ENCODE results near the gene JAZF1. TPM values are rescaled to one million over a fixed set of nuclear protein-coding genes. Genes with fewer than 3 reads are reported as not detected.

JAZF1 gene
- total and polyA plus RNA-seq, 2 of the 4 experiments (the other 2 are of a cell fraction), result 8.4 to 10.5 TPM

DNA sequence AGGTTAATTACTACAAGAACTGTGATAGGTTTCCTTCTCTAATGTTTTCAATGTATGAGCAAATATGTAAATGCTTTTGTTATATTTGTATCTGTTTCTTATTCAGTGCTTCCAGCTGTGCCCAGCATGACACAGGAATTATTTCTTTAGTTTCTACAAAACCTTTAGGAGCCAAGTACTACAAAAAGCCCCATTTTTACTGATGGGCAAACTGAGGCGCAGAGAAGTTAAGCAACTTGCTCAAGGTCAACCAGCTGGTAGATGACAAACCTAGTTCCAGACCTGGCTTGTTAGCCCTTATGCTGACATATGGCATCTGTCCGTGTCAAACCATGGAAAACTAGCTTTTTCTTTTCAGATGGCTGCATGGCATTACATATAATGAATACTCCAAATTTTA, 134.6 kb downstream of the JAZF1 start:
- BruUV-seq (replicated peaks), result no TSS peak
- no peak overlapping the region for H2BK20ac ChIP-seq (ENCODE audit: low read depth, low read length)
- no peak for DNase-seq
- H3K36me3 ChIP-seq (ENCODE audit: control insufficient read depth, insufficient read depth, low read length), result no peaks in the 10 kb centered on the region
- no peak overlapping the region for H3K4me3 ChIP-seq (ENCODE audit: insufficient read depth, low read depth, low read length)
- intact Hi-C loops (cut with micrococcal nuclease) (no loop called here), in situ Hi-C loops (cut with MboI; ENCODE audit: low sequenced_read_pairs) (no loop called here), dilution Hi-C loops (cut with HindIII; ENCODE audit: low sequenced_read_pairs, unreplicated experiment) (no loop called here)
- H3K4ac ChIP-seq (ENCODE audit: low read depth, low read length), result no peak overlapping the region
- no peak overlapping the region for H3K18ac ChIP-seq (ENCODE audit: low read depth, low read length)
- H4K91ac ChIP-seq (ENCODE audit: insufficient read depth, low read depth, low read length), result no peak overlapping the region
- H2BK120ac ChIP-seq (ENCODE audit: low read depth, low read length), result no peak overlapping the region
- H2AFZ ChIP-seq (replicated peaks; ENCODE audit: low read length, poor library complexity), result no peak overlapping the region
- no peaks in the 10 kb centered on the region for H3K9me3 ChIP-seq (ENCODE audit: control insufficient read depth, insufficient read depth, low read length)
- no peak overlapping the region for H3K56ac ChIP-seq (ENCODE audit: extremely low read depth, insufficient read depth, low read length)
- WGBS, 2 experiments (ENCODE audit: extremely low coverage in 2 of 2, insufficient read length in 1 of 2), result 100% methylated on average over 1 of the region's 2 CpGs; no CpG with 5 or more reads in 1 of the 2 experiments
- H4K8ac ChIP-seq (ENCODE audit: low read depth in 2 of 2, low read length in 2 of 2), result no peak overlapping the region
- 0 out of 2 replicates have a peak, but pooled peaks cover 4% of the 10 kb centered on the region for H4K20me1 ChIP-seq (ENCODE audit: insufficient read depth, low read length)
- no peak overlapping the region for H2BK15ac ChIP-seq (ENCODE audit: low read depth, low read length)
- H2AK5ac ChIP-seq (ENCODE audit: low read depth, low read length), result no peak overlapping the region
- no peak overlapping the region for H3K4me2 ChIP-seq (ENCODE audit: low read depth, low read length)
- no peak overlapping the region for H3K14ac ChIP-seq (replicated peaks; ENCODE audit: low read depth, low read length)
- H4K5ac ChIP-seq (ENCODE audit: low read depth, low read length), result no peak overlapping the region
- no peak overlapping the region for H3K9ac ChIP-seq (ENCODE audit: low read depth, low read length)
- no peak overlapping the region for H2AK9ac ChIP-seq (replicated peaks; ENCODE audit: low read depth, low read length, poor library complexity)
- TF ChIP-seq, protein P1, sequence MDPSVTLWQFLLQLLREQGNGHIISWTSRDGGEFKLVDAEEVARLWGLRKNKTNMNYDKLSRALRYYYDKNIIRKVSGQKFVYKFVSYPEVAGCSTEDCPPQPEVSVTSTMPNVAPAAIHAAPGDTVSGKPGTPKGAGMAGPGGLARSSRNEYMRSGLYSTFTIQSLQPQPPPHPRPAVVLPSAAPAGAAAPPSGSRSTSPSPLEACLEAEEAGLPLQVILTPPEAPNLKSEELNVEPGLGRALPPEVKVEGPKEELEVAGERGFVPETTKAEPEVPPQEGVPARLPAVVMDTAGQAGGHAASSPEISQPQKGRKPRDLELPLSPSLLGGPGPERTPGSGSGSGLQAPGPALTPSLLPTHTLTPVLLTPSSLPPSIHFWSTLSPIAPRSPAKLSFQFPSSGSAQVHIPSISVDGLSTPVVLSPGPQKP (IDR thresholded peaks at IDR 0.05; ENCODE audit: borderline replicate concordance, low read depth, low read length), result no peak
- no peak for TF ChIP-seq SMC3 (IDR thresholded peaks at IDR 0.05; ENCODE audit: low read depth, low read length)
- TF ChIP-seq, protein P2, sequence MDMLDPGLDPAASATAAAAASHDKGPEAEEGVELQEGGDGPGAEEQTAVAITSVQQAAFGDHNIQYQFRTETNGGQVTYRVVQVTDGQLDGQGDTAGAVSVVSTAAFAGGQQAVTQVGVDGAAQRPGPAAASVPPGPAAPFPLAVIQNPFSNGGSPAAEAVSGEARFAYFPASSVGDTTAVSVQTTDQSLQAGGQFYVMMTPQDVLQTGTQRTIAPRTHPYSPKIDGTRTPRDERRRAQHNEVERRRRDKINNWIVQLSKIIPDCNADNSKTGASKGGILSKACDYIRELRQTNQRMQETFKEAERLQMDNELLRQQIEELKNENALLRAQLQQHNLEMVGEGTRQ (IDR thresholded peaks at IDR 0.05; ENCODE audit: low read depth, low read length), result no peak
- no peak for TF ChIP-seq MAZ (IDR thresholded peaks at IDR 0.05; ENCODE audit: borderline replicate concordance, low read depth, low read length)
- no peak for TF ChIP-seq MAFK (IDR thresholded peaks at IDR 0.05; ENCODE audit: low read depth, low read length)
- TF ChIP-seq CHD1 (IDR thresholded peaks at IDR 0.05; ENCODE audit: low read depth, low read length), result no peak
- TF ChIP-seq, protein P3, sequence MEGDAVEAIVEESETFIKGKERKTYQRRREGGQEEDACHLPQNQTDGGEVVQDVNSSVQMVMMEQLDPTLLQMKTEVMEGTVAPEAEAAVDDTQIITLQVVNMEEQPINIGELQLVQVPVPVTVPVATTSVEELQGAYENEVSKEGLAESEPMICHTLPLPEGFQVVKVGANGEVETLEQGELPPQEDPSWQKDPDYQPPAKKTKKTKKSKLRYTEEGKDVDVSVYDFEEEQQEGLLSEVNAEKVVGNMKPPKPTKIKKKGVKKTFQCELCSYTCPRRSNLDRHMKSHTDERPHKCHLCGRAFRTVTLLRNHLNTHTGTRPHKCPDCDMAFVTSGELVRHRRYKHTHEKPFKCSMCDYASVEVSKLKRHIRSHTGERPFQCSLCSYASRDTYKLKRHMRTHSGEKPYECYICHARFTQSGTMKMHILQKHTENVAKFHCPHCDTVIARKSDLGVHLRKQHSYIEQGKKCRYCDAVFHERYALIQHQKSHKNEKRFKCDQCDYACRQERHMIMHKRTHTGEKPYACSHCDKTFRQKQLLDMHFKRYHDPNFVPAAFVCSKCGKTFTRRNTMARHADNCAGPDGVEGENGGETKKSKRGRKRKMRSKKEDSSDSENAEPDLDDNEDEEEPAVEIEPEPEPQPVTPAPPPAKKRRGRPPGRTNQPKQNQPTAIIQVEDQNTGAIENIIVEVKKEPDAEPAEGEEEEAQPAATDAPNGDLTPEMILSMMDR (conservative IDR thresholded peaks at IDR 0.05; ENCODE audit: low read depth, low read length), result no peak
- TF ChIP-seq CEBPB (IDR thresholded peaks at IDR 0.05; ENCODE audit: low read depth, low read length), result no peak
- no peak for TF ChIP-seq NFE2L2 (IDR thresholded peaks at IDR 0.05; ENCODE audit: low read depth, low read length)
- no peak for TF ChIP-seq RFX5 (IDR thresholded peaks at IDR 0.05; ENCODE audit: low read depth, low read length)
- TF ChIP-seq MXI1 (IDR thresholded peaks at IDR 0.05; ENCODE audit: borderline replicate concordance, low read depth, low read length), result no peak
- TF ChIP-seq RCOR1 (IDR thresholded peaks at IDR 0.05; ENCODE audit: insufficient replicate concordance, low read length), result no peak
- H3K4me1 ChIP-seq (ENCODE audit: control insufficient read depth, insufficient read depth, low read length), result peaks cover 8% of the 10 kb centered on the region
- POLR2A ChIA-PET (ENCODE audit: unreplicated experiment), result no interaction called here
- no peak overlapping the region for H2BK5ac ChIP-seq (ENCODE audit: low read depth, low read length, poor library complexity, severe bottlenecking)
- H3K23ac ChIP-seq (ENCODE audit: low read depth, low read length), result no peak overlapping the region
- CTCF ChIA-PET, result no interaction called here
- H3K79me1 ChIP-seq (ENCODE audit: low read depth in 1 of 2, low read length in 2 of 2), result peaks cover 11 to 38% of the 10 kb centered on the region in 2 experiments; a peak in 3 of 4 replicates
- no peak overlapping the region for H3K27ac ChIP-seq (ENCODE audit: insufficient read depth, low read length)
- no peaks in the 10 kb centered on the region for H3K27me3 ChIP-seq (ENCODE audit: control insufficient read depth, insufficient read depth, low read length)
- no peak for ATAC-seq (ENCODE audit: low read depth)
- peaks cover 4% of the 10 kb centered on the region for H3K9me1 ChIP-seq (ENCODE audit: insufficient read depth, low read length)

Measured in IMR-90 (cell line).